PC-3 (cell line): ENCODE measurements around the gene ACLY.

ENCODE experiments used
- EZH2 ChIP-seq: fragments of 300-600 bp; sonication (generic); IDR thresholded peaks from one replicate; pipeline ENCODE4 v1.6.1; 2017; ENCODE audit warnings: antibody characterized with exemption, mild to moderate bottlenecking, low read length; ENCODE audit not compliant: unreplicated experiment
- EZH2phosphoT487 ChIP-seq: fragments of 300-600 bp; sonication (generic); IDR thresholded peaks from 2 replicates; pipeline ENCODE4 v1.6.1; 2018; ENCODE audit warnings: mild to moderate bottlenecking, antibody characterized with exemption, low read length, borderline replicate concordance
- TF ChIP-seq, protein P1 (sequence below): fragments of 300-600 bp; sonication (generic); conservative IDR thresholded peaks from 2 replicates; pipeline ENCODE4 v1.5.1; 2017; ENCODE audit warnings: antibody characterized with exemption, low read depth, mild to moderate bottlenecking, low read length

DNA sequence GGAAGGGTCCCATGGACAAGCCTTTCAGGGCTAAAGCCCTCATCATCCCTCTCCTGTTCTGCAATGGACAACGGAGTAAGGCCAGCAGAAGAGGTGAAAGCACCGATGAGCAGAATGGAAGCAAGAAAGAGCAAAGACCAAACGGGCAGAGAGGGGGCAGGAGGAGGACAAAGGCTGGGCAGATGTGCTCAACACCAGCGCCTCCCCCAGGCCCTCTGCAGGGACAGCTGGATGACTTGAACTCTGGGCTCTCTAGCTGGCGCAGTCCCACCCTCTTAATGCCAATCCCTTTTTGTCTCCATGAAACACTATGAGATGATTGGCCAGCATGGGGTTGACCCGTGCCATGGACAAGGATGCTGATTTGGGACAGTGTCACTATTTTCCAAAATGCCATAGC is 22.0 kb downstream of the ACLY start:
- TF ChIP-seq, protein P1, sequence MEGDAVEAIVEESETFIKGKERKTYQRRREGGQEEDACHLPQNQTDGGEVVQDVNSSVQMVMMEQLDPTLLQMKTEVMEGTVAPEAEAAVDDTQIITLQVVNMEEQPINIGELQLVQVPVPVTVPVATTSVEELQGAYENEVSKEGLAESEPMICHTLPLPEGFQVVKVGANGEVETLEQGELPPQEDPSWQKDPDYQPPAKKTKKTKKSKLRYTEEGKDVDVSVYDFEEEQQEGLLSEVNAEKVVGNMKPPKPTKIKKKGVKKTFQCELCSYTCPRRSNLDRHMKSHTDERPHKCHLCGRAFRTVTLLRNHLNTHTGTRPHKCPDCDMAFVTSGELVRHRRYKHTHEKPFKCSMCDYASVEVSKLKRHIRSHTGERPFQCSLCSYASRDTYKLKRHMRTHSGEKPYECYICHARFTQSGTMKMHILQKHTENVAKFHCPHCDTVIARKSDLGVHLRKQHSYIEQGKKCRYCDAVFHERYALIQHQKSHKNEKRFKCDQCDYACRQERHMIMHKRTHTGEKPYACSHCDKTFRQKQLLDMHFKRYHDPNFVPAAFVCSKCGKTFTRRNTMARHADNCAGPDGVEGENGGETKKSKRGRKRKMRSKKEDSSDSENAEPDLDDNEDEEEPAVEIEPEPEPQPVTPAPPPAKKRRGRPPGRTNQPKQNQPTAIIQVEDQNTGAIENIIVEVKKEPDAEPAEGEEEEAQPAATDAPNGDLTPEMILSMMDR, result 0 out of 2 replicates have a peak, but pooled peaks have one; percentile 9
- no peak for TF ChIP-seq EZH2phosphoT487
- TF ChIP-seq EZH2, result no peak
